Dedifferentiated amniotic fluid mesenchymal stem cell (primary cell): Measurements from ENCODE around the gene PCDHA7.
"Not testable (repeated sequence)": the region's sequence is repeated elsewhere in the genome, so short reads cannot be mapped to it uniquely, and the experiment has no call there.

Experiments used
- DNase-seq: peaks from one replicate; pipeline ENCODE4 v3.0.0-alpha.2; 2016; ENCODE audit errors: extremely low spot score

PCDHA7 gene

DNA sequence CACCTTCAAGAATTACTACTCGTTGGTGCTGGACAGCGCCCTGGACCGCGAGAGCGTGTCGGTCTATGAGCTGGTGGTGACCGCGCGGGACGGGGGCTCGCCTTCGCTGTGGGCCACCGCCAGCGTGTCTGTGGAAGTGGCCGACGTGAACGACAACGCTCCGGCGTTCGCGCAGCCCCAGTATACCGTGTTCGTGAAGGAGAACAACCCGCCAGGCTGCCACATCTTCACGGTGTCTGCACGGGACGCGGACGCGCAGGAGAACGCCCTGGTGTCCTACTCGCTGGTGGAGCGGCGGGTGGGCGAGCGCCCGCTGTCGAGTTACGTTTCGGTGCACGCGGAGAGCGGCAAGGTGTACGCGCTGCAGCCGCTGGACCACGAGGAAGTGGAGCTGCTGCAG lies 11.1 kb upstream of the PCDHA7 start:
- DNase-seq = not testable (repeated sequence)

DNA sequence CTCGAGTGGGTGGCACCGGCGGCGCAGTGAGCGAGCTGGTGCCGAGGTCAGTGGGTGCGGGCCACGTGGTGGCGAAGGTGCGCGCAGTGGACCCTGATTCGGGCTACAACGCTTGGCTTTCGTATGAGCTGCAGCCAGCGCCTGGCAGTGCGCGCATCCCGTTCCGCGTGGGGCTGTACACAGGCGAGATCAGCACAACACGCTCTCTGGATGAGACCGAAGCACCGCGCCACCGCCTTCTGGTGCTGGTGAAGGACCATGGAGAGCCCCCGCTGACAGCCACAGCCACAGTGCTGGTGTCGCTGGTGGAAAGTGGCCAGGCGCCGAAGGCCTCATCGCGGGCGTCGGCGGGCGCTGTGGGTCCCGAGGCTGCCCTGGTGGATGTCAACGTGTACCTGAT lies 10.6 kb upstream of the PCDHA7 start:
- no peak for DNase-seq

DNA sequence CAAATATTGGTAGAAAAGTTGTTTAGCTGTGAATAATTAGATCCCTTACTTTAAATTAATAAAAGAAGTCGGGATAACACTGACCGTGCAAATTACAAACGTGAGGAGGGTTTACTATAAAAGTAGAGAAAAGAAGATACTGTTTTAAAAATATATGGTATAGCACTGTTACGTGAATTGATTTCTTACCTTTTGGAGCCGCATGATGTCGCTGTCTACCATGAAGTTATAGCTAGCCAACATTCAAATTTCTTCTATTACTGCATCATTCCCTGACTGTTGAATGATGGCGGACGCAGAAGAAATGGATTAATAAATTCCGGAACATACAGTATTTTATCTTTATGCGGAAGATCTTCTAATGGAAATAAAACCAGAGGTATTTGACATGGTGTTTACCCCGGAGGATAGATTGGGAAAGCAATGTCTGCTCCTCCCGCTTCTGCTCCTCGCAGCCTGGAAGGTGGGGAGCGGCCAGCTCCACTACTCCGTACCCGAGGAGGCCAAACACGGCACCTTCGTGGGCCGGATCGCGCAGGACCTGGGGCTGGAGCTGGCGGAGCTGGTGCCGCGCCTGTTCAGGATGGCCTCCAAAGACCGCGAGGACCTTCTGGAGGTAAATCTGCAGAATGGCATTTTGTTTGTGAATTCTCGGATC lies 6.2 kb upstream of the PCDHA7 start, which contains the start of gene PCDHA6:
TSS of gene PCDHA6 (plus strand) at position 257 of the 658 bp plus-strand sequence. CDS start at position 389, 132 bp downstream.
- DNase-seq = no peak

DNA sequence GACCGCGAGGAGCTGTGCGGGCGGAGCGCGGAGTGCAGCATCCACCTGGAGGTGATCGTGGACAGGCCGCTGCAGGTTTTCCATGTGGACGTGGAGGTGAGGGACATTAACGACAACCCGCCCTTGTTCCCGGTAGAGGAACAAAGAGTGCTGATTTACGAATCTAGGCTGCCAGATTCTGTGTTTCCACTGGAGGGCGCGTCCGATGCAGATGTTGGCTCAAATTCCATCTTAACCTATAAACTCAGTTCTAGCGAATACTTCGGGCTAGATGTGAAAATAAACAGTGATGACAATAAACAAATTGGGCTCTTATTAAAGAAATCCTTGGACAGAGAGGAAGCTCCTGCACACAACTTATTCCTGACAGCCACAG lies 5.7 kb upstream of the PCDHA7 start:
- DNase-seq = no peak

DNA sequence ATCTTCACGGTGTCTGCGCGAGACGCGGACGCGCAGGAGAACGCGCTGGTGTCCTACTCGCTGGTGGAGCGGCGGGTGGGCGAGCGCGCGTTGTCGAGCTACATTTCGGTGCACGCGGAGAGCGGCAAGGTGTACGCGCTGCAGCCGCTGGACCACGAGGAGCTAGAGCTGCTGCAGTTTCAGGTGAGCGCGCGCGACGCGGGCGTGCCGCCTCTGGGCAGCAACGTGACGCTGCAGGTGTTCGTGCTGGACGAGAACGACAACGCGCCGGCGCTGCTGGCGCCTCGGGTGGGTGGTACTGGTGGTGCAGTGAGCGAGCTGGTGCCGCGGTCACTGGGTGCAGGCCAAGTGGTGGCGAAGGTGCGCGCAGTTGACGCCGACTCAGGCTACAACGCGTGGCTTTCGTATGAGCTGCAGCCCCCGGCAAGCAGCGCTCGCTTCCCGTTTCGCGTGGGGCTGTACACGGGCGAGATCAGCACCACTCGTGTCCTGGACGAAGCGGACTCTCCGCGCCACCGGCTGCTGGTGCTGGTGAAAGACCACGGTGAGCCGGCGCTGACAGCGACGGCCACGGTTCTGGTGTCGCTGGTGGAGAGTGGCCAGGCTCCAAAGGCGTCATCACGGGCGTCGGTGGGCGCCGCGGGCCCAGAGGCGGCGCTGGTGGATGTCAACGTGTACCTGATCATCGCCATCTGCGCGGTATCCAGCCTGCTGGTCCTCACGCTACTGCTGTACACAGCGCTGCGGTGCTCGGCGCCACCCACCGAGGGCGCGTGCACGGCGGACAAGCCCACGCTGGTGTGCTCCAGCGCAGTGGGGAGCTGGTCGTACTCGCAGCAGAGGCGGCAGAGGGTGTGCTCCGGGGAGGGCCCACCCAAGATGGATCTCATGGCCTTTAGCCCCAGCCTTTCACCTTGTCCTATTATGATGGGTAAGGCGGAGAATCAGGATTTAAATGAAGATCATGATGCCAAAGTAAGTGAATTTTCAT lies 4.3 kb upstream of the PCDHA7 start:
- DNase-seq = not testable (repeated sequence)

DNA sequence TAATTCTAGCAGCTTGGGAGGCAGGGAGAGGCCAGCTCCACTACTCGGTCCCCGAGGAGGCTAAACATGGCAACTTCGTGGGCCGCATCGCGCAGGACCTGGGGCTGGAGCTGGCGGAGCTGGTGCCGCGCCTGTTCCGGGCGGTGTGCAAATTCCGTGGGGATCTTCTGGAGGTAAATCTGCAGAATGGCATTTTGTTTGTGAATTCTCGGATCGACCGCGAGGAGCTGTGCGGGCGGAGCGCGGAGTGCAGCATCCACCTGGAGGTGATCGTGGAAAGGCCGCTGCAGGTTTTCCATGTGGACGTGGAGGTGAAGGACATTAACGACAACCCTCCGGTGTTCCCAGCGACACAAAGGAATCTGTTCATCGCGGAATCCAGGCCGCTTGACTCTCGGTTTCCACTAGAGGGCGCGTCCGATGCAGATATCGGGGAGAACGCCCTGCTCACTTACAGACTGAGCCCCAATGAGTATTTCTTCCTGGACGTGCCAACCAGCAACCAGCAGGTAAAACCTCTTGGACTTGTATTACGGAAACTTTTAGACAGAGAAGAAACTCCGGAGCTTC lies 455 bp downstream of the PCDHA7 start:
- DNase-seq = not testable (repeated sequence)

DNA sequence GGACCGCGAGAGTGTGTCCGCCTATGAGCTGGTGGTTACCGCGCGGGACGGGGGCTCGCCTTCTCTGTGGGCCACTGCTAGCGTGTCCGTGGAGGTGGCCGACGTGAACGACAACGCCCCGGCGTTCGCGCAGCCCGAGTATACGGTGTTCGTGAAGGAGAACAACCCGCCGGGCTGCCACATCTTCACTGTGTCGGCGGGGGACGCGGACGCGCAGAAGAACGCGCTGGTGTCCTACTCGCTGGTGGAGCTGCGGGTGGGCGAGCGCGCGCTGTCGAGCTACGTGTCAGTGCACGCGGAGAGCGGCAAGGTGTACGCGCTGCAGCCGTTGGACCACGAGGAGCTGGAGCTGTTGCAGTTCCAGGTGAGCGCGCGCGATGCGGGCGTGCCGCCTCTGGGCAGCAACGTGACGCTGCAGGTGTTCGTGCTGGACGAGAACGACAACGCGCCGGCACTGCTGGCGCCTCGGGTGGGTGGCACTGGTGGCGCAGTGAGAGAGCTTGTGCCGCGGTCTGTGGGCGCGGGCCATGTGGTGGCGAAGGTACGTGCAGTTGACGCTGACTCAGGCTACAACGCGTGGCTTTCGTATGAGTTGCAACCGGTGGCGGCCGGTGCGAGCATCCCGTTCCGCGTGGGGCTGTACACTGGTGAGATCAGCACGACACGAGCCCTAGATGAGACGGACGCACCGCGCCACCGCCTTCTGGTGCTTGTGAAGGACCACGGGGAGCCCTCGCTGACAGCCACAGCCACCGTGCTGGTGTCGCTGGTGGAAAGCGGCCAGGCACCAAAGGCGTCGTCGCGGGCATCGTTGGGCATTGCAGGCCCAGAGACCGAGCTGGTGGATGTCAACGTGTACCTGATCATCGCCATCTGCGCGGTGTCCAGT lies 1.8 kb downstream of the PCDHA7 start:
- no peak for DNase-seq

DNA sequence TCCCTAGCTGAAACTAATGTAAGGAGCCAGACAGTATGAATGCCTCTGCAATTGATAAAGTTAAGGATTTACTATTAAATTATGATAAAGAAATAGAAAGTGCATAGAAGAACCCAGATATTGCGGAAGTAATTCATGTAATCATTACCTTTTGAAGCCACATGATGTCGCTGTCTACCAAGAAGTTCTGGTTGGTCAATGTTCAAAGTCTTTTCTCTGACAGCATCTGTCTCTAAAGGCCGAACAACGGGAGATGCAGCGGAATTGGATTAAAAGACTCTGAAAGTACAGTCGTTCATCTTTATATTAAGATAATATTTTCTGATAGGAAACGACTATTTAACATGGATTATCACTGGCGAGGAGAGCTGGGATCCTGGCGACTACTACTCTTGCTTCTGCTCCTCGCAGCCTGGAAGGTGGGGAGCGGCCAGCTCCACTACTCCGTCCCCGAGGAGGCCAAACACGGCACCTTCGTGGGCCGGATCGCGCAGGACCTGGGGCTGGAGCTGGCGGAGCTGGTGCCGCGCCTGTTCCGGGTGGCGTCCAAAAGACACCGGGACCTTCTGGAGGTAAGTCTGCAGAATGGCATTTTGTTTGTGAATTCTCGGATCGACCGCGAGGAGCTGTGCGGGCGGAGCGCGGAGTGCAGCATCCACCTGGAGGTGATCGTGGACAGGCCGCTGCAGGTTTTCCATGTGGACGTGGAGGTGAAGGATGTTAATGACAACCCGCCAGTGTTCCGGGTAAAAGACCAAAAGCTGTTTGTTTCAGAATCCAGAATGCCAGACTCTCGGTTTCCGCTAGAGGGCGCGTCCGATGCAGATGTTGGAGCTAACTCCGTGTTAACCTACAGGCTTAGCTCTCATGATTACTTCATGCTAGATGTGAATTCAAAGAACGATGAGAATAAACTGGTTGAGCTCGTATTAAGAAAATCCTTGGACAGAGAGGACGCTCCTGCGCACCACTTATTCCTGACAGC lies 7.2 kb downstream of the PCDHA7 start, which contains the start of gene PCDHA8:
TSS of gene PCDHA8 (plus strand) at position 210 of the 985 bp plus-strand sequence. CDS start at position 345, 135 bp downstream.
- DNase-seq = no peak

DNA sequence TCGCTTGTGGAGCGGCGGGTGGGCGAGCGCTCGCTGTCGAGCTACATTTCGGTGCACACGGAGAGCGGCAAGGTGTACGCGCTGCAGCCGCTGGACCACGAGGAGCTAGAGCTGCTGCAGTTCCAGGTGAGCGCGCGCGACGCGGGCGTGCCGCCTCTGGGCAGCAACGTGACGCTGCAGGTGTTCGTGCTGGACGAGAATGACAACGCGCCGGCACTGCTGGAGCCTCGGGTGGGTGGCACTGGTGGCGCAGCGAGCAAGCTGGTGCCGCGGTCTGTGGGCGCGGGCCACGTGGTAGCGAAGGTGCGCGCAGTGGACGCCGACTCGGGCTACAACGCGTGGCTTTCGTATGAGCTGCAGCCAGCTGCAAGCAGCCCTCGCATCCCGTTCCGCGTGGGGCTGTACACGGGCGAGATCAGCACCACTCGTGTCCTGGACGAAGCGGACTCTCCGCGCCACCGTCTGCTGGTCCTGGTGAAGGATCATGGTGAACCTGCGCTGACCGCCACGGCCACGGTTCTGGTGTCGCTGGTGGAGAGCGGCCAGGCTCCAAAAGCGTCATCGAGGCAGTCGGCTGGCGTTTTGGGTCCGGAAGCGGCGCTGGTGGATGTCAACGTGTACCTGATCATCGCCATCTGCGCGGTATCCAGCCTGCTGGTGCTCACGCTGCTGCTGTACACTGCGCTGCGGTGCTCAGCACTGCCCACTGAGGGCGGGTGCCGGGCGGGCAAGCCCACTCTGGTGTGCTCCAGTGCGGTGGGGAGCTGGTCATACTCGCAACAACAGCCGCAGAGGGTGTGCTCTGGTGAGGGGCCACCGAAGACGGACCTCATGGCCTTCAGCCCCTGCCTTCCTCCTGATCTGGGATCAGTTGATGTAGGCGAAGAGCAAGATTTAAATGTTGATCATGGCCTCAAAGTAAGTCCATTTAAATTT lies 9.0 kb downstream of the PCDHA7 start:
- DNase-seq = no peak

DNA sequence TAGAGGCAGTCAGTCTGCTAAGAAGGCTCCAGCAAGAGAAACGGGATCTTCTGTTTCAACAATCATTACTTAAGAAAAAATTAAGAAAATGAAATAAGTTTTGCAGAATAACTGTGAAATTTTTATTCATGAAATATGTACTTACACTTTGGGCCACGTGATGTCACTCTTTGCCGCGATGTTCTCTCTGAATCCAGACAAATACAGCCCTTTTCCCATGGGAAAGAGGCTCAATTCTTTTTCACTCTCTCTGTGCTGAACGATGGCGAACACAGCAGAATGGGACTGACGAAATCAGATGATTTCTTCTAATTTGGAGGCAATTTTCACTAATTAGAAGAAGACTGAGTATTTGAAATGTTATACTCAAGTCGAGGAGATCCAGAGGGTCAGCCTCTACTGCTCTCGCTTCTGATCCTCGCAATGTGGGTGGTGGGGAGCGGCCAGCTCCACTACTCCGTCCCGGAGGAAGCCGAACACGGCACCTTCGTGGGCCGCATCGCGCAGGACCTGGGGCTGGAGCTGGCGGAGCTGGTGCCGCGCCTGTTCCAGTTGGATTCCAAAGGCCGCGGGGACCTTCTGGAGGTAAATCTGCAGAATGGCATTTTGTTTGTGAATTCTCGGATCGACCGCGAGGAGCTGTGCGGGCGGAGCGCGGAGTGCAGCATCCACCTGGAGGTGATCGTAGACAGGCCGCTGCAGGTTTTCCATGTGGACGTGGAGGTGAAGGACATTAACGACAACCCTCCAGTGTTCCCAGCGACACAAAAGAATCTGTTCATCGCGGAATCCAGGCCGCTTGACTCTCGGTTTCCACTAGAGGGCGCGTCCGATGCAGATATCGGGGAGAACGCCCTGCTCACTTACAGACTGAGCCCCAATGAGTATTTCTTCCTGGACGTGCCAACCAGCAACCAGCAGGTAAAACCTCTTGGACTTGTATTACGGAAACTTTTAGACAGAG lies 14.4 kb downstream of the PCDHA7 start, which contains the start of gene PCDHA9:
TSS of gene PCDHA9 (plus strand) at position 244 of the 964 bp plus-strand sequence. CDS start at position 358, 114 bp downstream.
- not testable (repeated sequence) for DNase-seq

DNA sequence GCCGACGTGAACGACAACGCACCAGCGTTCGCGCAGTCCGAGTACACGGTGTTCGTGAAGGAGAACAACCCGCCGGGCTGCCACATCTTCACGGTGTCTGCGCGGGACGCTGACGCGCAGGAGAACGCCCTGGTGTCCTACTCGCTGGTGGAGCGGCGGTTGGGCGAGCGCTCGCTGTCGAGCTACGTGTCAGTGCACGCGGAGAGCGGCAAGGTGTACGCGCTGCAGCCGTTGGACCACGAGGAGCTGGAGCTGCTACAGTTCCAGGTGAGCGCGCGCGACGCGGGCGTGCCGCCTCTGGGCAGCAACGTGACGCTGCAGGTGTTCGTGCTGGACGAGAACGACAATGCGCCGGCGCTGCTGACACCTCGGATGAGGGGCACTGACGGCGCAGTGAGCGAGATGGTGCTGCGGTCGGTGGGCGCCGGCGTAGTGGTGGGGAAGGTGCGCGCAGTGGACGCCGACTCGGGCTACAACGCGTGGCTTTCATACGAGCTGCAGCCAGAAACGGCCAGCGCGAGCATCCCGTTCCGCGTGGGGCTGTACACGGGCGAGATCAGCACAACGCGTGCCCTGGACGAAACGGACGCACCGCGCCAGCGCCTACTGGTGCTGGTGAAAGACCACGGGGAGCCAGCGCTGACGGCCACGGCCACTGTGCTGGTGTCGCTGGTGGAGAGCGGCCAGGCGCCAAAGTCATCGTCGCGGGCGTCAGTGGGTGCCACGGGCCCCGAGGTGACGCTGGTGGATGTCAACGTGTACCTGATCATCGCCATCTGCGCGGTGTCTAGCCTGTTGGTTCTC lies 16.0 kb downstream of the PCDHA7 start:
- DNase-seq = not testable (repeated sequence)

DNA sequence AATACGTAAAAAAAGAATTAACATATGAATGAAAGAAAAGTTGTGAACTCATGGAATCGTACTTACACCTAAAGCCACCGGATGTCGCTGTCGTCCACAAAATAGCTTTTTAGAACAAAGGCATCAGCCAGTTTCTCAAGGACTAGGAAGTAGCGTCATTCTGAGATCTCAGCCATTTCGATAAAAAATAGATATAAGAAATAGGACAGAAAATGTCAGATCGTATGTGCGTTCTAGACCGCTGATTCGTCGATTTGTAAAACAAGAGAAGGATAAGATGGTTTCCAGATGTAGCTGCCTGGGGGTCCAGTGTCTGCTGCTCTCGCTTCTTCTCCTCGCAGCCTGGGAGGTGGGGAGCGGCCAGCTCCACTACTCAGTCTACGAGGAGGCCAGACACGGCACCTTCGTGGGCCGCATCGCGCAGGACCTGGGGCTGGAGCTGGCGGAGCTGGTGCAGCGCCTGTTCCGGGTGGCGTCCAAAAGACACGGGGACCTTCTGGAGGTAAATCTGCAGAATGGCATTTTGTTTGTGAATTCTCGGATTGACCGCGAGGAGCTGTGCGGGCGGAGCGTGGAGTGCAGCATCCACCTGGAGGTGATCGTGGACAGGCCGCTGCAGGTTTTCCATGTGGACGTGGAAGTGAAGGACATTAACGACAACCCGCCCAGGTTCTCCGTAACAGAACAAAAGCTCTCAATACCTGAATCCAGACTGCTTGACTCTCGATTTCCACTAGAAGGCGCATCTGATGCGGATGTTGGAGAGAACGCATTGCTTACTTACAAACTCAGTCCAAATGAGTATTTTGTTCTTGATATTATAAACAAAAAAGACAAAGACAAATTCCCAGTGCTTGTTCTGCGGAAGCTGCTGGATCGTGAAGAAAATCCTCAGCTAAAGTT lies 22.0 kb downstream of the PCDHA7 start, which contains the start of gene PCDHA10:
TSS of gene PCDHA10 (plus strand) at position 126 of the 903 bp plus-strand sequence. CDS start at position 278, 152 bp downstream.
- DNase-seq = no peak

DNA sequence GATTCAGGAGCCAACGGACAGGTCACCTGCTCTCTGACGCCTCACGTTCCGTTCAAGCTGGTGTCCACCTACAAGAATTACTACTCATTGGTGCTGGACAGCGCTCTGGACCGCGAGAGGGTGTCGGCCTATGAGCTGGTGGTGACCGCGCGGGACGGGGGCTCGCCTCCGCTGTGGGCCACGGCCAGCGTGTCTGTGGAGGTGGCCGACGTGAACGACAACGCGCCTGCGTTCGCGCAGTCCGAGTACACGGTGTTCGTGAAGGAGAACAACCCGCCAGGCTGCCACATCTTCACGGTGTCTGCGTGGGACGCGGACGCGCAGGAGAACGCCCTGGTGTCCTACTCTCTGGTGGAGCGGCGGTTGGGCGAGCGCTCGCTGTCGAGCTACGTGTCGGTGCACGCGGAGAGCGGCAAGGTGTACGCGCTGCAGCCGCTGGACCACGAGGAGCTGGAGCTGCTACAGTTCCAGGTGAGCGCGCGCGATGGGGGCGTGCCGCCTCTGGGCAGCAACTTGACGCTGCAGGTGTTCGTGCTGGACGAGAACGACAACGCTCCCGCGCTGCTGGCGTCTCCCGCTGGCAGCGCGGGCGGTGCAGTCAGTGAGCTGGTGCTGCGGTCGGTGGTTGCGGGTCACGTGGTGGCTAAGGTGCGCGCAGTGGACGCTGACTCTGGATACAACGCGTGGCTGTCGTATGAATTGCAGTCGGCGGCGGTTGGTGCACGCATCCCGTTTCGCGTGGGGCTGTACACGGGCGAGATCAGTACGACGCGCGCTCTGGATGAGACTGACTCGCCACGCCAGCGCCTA lies 23.3 kb downstream of the PCDHA7 start:
- DNase-seq = no peak

DNA sequence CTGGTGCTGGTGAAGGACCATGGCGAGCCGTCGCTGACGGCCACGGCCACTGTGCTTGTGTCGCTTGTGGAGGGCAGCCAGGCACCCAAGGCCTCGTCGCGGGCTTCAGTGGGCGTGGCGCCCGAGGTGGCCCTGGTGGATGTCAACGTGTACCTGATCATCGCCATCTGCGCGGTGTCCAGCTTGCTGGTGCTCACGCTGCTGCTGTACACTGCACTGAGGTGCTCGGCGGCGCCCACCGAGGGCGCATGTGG lies 23.8 kb downstream of the PCDHA7 start:
- no peak for DNase-seq
